HG03066 (cell line): ENCODE results near the gene FBXL22.

Source experiments
- ATAC-seq: cut with Tn5 transposase; IDR thresholded peaks from one replicate; pipeline ENCODE4 v1.9.1; 2021; ENCODE audit warnings: low read depth; ENCODE audit not compliant: unreplicated experiment

FBXL22 gene, protein sequence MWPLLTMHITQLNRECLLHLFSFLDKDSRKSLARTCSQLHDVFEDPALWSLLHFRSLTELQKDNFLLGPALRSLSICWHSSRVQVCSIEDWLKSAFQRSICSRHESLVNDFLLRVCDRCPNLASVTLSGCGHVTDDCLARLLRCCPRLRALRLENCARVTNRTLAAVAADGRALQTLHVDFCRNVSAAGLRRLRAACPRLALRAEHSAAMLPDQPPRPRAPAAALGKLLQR

DNA sequence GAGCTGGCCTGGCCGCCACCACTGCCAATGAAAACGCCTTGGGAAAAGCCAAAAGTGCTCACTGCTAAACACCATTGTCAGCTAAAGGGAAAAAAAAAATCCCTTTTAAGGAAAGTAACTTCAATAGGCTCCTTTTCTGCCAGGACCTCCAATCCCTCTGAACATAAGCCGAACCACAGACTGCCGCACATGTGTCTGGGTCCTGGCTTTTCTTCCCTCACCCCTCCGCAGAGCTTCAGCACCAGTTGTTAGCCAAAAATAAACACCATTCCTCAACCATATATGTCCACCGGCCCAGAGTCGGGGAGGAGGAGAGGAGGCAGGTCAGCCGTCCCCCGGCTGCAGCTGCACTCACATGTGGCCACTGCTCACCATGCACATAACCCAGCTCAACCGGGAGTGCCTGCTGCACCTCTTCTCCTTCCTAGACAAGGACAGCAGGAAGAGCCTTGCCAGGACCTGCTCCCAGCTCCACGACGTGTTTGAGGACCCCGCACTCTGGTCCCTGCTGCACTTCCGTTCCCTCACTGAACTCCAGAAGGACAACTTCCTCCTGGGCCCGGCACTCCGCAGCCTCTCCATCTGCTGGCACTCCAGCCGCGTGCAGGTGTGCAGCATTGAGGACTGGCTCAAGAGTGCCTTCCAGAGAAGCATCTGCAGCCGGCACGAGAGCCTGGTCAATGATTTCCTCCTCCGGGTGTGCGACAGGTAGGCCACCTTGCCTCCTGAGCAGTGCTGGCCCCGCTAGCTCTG, at the start of gene FBXL22:
TSS of gene FBXL22 (plus strand) at position 350 of the 753 bp plus-strand sequence. CDS start at position 356, 6 bp downstream.
- no peak for ATAC-seq

DNA sequence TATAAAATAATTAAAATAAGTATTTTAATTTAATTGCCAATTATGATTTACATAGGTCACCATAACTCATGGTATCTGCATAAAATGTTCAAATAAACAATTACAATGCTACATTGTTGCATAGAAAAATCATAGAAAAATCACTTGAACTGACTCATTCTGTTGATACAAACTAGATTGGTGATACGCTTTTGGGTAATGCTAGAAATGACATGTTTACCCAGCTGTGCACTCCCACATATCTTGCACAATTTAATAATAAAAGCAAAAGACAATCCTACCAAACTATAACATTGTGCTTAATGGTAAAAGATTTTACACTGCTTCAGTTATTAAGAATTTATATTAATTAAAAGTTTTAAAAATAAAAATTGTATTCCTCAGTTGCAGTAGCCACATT, 45.8 kb upstream of the FBXL22 start:
- ATAC-seq, result no peak

DNA sequence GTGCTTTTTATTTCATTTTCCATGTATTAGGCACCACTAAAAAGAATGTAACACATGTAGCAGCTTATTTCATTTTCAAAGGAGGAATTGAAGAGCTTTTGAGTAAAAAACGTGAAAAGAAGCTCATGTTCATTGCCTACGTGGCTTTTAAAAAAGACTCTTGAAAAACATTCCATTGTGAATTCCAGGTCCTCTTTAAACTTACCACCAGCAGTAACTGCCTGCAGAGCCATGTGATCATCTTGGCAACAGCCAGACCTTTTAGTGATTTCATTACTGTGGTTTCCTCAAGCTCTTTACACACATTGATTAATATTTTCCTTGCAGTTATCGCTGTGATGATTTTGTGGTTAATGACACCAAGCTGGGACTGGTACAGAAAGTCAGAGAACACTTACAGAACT, 43.8 kb upstream of the FBXL22 start:
- no peak for ATAC-seq

DNA sequence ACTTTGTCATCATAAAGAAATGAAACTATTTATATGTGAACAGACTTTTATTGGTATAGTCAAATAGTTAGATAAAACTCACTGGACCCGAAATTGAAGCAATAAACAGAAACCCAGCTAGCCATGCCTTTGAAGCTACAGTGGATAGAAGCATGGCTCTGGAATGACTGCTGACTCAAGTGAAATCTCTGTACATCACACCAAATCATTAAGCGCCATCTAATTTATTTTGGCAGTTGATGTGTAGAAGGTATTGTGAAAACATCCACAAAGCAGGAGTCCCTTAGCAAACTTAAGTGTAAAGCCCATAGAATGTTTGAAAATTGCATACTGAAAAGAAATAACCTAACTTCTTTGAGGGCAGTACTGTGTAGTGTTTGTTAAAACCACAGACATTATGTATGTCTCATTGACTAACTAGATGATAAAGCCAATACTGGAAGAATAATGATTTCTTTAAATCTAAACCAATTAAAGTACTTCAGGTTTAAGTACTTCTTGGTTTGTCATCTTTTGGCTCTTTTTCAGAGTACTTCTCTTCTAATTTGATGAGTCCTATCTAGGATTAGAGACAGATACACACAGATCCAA, 42.8 kb upstream of the FBXL22 start:
- ATAC-seq, result no peak

DNA sequence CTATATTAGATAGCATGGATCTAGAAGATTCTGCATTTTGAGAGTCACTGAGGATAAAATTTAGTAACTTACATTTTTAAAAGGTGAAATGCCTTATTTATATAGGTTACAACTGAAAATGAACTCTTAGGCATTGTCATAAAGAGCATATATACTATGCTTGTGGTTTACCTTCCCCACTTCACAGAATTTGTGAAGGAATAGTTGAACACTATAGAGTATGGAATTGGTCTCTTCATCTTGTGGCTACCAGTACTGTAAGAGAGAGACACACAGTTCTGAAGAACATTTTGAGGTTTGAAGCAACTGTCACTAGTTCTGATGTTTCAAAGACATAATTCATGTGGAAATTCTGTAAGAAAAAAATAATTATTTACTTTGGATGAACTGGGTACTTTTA, 41.7 kb upstream of the FBXL22 start:
- ATAC-seq, result no peak

DNA sequence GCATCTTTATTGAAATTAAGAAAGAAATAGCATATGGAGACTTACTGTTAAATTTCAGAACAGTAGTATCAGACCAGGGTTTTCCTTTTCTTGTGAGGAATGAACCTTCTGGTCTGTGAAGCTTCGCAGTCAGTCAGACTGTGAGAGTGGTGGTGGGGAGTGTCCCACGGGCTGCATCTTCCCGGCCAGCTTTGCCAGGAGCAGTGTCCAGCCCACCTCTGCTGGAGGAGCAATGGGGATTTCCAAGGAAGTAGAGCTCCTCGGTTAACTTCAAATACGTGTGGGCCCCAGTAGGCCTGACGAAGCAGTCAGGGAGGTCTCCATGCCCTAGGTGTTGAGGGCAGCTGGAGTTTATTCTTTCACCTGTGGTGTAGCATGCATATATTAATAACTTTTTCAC, 40.9 kb upstream of the FBXL22 start:
- no peak for ATAC-seq

DNA sequence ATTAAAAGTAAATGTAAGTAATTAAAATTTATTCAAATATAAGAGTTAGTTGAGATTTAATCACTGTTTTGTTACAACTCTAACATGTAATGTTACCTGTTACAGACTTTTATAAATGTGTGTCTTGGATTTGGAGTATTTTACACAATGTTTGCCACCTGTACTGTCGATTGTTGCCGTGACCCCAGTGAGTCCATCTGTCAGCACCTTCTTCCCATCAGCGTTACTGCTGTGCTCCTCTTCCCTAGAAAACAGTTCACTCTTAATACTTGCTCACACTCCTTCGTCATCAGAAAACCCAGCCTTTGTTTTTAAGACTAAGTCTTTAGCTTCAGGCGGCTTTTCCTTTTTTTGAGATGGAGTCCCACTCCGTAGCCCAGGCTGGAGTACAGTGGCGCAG, 40.5 kb upstream of the FBXL22 start:
- ATAC-seq, result no peak

DNA sequence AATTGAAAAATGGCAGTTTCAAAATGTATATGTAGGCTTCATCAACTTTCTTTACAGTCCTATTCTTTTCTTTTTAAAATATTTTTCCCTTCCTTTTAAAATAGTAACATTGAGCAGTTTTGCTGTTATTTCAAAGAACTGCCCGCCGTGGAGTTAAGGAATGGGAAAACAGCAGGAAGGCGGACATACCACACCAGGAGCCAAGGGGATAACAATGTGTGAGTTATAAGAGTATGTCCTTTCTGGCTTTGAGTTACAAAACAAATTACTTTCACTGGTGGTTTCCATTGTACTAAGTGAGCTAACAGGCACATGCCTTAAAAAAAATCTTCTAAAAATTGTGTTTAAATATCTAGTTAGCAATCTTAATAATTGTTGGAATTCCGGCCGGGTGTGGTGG, 37.4 kb upstream of the FBXL22 start:
- ATAC-seq, result no peak

DNA sequence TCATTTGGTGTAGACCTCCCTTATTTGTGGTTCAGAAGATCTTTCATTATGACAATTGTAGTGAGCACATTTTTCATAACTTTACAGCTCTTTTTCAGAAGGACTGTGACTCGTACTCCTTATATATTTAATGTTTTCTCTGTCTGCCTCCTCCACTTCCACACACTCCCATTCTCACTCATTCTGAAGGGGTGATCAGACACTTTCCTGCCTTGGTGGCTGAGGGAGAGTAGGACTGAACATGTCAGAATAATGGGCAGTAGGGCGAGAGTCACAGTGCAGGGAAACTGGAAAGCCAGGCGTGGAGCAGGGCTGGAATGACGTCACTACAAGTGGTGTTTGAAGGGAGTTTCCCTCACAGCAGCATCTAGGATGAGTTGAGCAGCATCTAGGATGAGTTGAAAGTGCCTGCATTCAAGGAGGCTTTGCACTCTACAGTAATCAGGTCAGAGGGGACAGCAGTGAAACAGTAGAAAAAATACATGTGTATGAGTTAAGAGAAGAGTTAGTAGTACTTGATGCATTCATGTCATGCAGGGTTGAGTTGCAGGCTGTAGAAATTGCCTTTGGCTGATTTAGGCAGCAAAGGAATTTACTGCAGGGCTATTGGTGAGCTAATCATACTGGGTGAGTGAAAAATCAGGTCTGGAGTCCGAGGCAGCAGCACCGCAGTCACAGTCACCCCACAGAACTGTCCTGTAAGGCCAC, 36.3 kb upstream of the FBXL22 start:
- ATAC-seq, result no peak

DNA sequence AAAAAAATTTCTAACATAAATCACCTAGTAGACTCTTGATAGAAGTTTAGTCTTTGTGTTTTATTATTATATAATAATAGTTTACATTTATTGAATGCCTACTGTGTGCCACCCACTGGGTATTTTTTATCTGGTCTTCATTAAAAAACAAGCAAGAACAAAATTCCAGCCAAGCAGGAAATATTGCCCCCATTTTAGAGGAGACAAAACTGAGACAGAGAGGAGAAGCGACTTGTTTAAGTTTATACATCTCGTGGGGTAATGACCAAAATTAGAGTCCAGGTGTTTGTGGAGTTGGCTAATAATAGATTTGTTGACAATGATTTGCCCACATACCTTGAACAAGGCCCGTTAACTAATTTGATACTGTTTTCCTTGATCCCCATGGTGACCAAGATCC, 33.1 kb upstream of the FBXL22 start:
- ATAC-seq, result no peak

DNA sequence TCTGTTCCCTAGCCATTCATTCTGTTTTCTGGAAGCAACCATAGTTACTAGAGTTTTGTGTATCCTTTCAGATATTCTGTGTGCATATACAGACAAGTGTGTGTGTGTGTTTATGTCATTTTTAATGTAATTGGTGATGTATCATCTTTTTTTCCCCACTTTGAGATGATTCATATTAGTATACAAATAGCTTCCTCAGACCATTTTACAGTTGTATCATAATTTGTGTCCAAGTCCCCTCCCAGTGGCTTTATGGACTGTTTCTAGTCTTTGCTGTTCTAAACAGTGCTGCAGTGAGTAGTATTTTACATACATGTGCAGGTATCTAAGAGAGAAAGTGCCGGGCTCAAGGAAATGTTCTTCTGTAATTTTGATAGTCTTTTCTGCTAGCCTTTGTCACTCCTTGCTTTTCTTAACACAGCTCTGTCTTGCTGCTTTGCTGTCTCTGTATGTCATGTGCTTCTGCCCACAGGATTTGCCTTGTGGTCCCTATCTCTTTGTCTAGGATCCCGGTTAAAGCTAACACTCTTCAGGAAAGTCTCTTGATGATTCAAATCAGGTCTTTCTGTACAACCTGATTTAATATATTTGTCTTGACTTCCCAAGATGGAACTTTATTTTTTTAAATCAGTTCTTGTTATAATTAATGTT, 31.5 kb upstream of the FBXL22 start:
- ATAC-seq, result no peak

DNA sequence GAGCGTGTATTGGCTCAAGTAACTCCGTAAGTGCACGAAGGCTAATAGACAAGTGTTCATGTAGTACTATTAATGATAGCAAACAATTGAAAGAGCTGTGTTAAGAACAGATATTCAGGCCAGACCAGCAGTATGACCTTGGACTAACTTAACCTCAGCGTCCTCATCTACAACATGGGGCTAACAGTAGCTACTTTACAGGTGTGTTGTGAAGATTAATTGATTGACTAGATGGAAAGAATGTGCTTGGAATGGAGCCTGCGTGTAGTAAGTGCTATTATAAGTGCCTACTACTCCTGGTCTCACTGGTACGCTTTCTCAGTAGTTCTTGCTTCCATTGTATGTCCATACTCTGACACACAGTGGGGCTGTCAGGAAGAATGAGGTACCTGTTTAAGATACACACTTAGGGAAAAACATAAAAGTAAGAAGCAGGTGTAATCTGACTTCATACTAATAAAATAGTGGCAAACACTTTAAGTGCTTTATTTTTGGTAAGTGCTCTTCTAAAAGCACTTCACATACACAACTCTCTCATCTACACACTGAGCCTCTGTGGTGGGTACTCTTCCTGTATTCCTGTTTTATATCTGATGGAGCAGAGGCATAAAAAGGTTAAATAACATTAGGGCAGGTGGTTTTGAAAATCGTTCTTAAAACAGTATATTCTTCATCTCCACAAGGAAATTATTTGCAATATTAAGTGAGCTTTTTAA, 24.3 kb upstream of the FBXL22 start:
- ATAC-seq, result no peak

DNA sequence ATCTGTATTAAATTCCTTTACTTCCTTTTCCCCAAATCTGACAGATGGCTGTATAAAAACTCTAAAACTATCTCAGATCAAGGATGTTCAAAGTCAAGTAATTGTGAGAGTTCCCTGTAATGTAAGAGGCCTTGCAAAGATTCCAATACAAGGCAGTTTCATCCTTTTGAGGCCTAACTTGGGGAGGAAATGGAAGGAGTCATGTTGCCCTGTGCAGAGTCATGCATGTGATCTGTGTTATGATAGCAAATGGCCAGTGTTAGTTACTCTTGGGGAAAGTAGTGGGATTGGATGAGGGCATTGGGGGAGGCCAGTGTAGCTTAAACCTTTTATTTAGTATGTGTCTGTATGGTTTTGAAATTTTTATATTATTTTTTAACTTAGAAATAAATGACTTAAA, 23.7 kb upstream of the FBXL22 start:
- ATAC-seq, result no peak

DNA sequence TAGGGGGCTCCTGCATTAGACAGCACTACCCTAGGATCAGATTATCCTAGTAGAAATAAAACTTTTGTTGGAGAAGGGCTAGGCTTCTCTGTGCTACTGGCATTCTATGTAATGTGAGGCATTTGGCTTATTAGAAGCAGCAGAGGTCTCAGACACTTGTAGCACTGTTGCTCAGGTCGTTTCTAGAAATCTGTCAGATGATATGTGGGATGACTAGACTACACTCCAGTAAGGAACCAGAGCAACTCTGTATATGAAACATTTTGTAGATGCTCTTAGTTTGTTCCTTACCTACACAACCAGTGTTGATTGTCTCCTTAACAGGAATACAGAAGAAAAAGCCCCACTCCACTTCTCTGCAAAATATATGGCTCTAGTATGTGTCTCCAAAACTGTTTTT, 21.9 kb upstream of the FBXL22 start:
- ATAC-seq, result no peak

DNA sequence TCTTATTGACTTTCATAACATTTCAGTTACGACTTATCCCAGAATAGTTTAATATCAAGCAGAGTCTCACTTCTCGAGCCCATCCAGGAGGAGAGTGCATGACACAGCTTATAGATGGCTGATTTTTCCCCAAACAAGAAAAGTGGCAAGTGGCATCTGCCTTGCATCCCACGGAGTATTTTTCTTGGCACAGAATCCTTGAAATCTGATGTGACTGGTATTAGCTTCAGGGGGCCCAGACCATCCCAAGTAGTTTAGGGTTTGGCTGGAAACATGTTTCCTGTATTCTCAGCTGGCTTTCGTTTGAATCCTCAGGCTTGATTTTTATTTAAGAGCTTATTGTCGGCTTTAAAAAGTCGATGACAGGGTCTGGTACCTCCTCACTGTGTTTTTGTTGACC, 20.7 kb upstream of the FBXL22 start:
- ATAC-seq, result no peak

DNA sequence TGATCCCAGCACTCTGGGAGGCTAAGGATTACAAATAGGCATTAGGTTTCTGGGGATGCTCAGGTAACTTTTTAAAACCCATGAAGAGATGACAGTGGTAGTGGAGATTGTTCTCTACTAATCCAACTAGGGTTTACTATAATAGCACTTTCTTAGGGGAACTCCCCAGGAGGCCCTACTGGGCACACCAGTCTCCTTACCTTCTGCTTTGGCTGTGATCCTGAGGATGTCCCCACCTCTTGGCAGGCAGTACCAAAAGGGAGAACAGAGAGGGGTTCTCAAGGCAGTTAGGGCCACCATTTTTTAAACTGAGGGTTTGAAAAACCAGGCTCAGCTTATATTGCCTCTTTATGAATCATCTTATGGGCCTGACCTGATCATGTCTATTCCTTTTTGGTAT, 15.0 kb upstream of the FBXL22 start:
- ATAC-seq, result no peak

DNA sequence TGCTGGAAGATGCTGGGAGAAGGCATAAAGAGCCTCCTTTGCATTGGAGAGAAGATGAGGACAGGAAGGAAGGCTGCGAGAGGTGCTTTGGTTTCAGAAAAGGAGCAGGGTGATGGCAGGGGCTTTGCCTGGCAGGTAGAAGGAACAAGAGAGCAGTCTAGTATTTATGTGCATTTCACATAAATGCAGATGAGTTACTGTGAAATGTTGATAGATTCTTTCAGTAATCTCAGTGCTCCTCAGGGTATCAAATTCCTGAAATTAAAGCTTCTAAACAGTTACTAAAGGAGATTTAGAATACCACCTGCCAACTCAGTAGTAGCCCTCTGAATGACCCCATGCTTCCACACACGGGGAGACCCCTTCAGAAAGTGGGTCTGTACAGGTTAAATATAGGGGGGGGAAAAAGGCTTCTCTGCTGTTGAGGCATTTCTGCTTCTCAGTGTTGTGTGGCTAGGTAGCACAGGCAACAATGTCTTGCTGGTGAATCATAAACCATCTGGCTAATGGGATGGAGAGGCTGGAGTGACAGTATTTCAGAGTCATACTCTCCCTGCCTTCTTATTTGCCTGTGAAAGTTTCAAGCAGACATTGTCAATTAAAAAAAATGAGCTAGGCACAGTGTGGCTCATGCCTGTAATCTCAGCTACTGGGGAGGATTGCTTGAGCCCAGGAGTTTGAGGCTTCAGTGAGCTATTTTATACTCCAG, 14.3 kb upstream of the FBXL22 start:
- ATAC-seq, result no peak

DNA sequence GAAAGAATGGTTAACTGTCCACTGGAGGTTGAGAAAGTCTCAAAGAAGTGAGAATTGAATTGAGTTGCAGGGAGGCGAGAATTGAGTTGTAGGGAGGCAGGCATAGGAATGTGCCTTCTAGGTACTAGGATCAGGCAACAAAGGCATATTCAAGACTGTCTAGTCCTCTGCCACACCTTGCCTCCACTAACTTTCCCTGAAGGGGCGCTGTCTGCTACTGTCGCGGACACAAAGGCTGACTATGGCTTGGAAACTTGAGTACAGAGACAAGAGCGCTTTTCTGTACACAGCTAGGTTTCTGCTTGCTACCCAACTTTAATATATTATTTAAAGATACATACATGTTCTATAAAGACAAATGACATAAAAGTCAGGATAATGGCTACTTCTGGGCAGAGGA, 10.4 kb upstream of the FBXL22 start:
- ATAC-seq, result no peak

DNA sequence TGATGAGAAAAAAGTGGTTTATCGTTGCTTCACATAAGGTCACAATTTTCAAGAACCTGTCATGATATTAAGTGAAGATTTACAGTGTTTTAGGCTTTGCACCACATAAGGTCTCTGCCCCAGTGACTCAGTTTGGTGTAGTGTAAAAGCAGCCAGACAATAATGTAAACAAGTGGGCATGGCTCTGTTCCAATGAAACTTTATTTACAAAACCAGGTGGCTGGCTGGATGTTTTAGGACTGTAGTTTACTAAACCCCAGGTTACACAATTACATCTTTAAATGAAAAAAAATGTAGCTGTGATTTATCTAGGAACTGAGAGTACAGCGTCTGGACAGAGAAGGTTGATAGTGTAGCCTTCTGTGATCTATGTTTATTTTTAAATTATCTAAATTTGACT, 9.7 kb upstream of the FBXL22 start:
- no peak for ATAC-seq

DNA sequence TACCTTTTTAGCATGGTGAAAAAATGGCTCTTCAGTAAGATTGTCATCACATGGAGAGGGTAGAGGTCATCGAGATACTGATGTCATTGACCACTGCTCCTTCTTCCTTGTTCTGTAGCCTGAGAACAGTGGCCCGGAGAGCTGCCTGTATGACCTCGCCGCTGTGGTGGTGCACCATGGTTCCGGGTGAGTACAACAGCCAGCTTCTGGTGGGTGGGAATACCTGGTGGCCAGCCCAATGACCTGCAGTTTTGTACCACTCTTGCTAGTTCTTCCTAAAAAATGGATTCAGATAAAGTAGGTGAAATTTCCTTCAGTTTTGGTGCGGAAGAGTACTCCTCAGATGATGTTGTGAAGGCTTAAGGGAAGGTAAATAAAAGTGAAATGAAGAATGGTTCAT, 8.4 kb upstream of the FBXL22 start:
- no peak for ATAC-seq
